HCT116 (cell line): ENCODE data around the gene ARTN. TPM values are rescaled to one million over a fixed set of nuclear protein-coding genes. Genes with fewer than 3 reads are reported as not detected.

ENCODE experiments used
- ATAC-seq: fragments of 200-7000 bp; cut with Tn5 transposase; 2 replicates; pipeline ENCODE4 v1.9.1; 2020; ENCODE audit warnings: mild to moderate bottlenecking, moderate library complexity
- BruUV-seq: library from RNA; stranded (reverse); fragments of 400-500 nt; replicated peaks from 2 replicates; lab custom pipeline; 2021; lab: Mats Ljungman, UMichigan
- CTCF ChIA-PET: fragments of 300-600 bp; sonication (Branson Sonifier 250); formaldehyde crosslinking; loops from one replicate; lab custom pipeline; 2021; ENCODE audit warnings: antibody characterized with exemption; lab: Charles Lee
- POLR2A ChIA-PET: fragments of 300-600, 350-600 bp; sonication (Branson Sonifier 250); formaldehyde crosslinking; loops from one replicate; lab custom pipeline; 2021; ENCODE audit warnings: antibody characterized with exemption; lab: Charles Lee
- RAD21 ChIA-PET, 2 experiments: fragments of 300-600 bp; sonication (Branson Sonifier 250); formaldehyde crosslinking; loops; one replicate each; lab custom pipeline; 2023; ENCODE audit warnings: low total read pairs in 2 of 2; ENCODE audit not compliant: uncharacterized antibody in 2 of 2, unreplicated experiment in 2 of 2, low non-redundant PET in 1 of 2; lab: Charles Lee
- DNase-seq: peaks from one replicate; pipeline ENCODE4 v3.0.0-alpha.2; 2010; ENCODE audit warnings: low read depth, low spot score
- H2AFZ ChIP-seq: fragments of 200-600 bp; shearing (Covaris generic), sonication (generic); 2 replicates; pipeline ENCODE4 v1.6.1; 2017; ENCODE audit warnings: low read depth, mixed run types, mixed read lengths, antibody characterized with exemption, low read length; ENCODE audit not compliant: poor library complexity, severe bottlenecking
- H3K27ac ChIP-seq: 2 replicates; pipeline ENCODE4 v1.5.1; 2012; ENCODE audit warnings: low read depth, low read length
- H3K27me3 ChIP-seq: fragments of 200-600 bp; sonication (generic); 2 replicates; pipeline ENCODE4 v1.6.1; 2016; ENCODE audit warnings: mixed run types, low read length, mixed read lengths; ENCODE audit not compliant: insufficient read depth
- H3K36me3 ChIP-seq, 2 experiments: fragments of 200-500 bp in 1 of 2; fragments of 200-600 bp in 1 of 2; sonication (Bioruptor generic) in 1 of 2; sonication (generic) in 1 of 2; 2 replicates each; pipeline versions ENCODE4 v1.5.1 to v1.6.1; 2014 to 2016; ENCODE audit warnings: low read length in 2 of 2, inconsistent platforms in 1 of 2, mixed read lengths in 1 of 2, mixed run types in 1 of 2; ENCODE audit not compliant: insufficient read depth in 2 of 2, control insufficient read depth in 1 of 2
- H3K4me1 ChIP-seq, 2 experiments: fragments of 200-600 bp in 1 of 2; sonication (generic) in 1 of 2; 2 replicates each; pipeline versions ENCODE4 v1.5.1 to v1.6.1; 2012 to 2017; ENCODE audit warnings: low read length in 2 of 2, inconsistent platforms in 1 of 2, mild to moderate bottlenecking in 1 of 2, mixed read lengths in 1 of 2, mixed run types in 1 of 2, moderate library complexity in 1 of 2; ENCODE audit not compliant: insufficient read depth in 2 of 2, control insufficient read depth in 1 of 2
- H3K4me2 ChIP-seq: fragments of 200-600 bp; sonication (generic); 2 replicates; pipeline ENCODE4 v1.6.1; 2017; ENCODE audit warnings: mixed run types, low read length, mixed read lengths
- H3K4me3 ChIP-seq, 2 experiments: fragments of 200-600 bp in 1 of 2; sonication (generic) in 1 of 2; replicated peaks in 1 of 2; 2 replicates each; pipeline ENCODE4 v1.5.1; 2011 to 2016; ENCODE audit warnings: low read length in 2 of 2, control low read depth in 1 of 2, low read depth in 1 of 2, mild to moderate bottlenecking in 1 of 2, mixed read lengths in 1 of 2, mixed run types in 1 of 2
- H3K79me2 ChIP-seq: fragments of 200-600 bp; sonication (generic); 2 replicates; pipeline ENCODE4 v1.6.1; 2017; ENCODE audit warnings: mild to moderate bottlenecking, mixed run types, low read length, moderate library complexity, mixed read lengths; ENCODE audit not compliant: insufficient read depth
- H3K9ac ChIP-seq: fragments of 200-600 bp; sonication (generic); 2 replicates; pipeline ENCODE4 v1.6.1; 2016; ENCODE audit warnings: low read length, mixed read lengths
- H3K9me2 ChIP-seq: fragments of 200-600 bp; sonication (generic), shearing (Covaris generic); 2 replicates; pipeline ENCODE4 v1.6.1; 2017; ENCODE audit warnings: mixed run types, mild to moderate bottlenecking, moderate library complexity; ENCODE audit not compliant: insufficient read depth
- H3K9me3 ChIP-seq, 2 experiments: fragments of 200-500 bp in 1 of 2; fragments of 200-600 bp in 1 of 2; sonication (Bioruptor generic) in 1 of 2; sonication (generic) in 1 of 2; 2 replicates each; pipeline ENCODE4 v1.6.1; 2014 to 2017; ENCODE audit warnings: low read length in 2 of 2, mixed read lengths in 2 of 2, inconsistent platforms in 1 of 2, low read depth in 1 of 2, mild to moderate bottlenecking in 1 of 2, mixed run types in 1 of 2, moderate library complexity in 1 of 2; ENCODE audit not compliant: control insufficient read depth in 1 of 2, insufficient read depth in 1 of 2
- H4K20me1 ChIP-seq: fragments of 200-600 bp; sonication (generic), shearing (Covaris generic); 2 replicates; pipeline ENCODE4 v1.6.1; 2017; ENCODE audit warnings: mixed run types, mild to moderate bottlenecking, moderate library complexity; ENCODE audit not compliant: insufficient read depth
- ATF3 ChIP-seq: IDR thresholded peaks from 2 replicates; pipeline ENCODE4 v1.6.1; 2012
- CBX3 ChIP-seq: IDR thresholded peaks from 2 replicates; pipeline ENCODE4 v1.6.1; 2012; ENCODE audit warnings: low read depth
- CEBPB ChIP-seq: IDR thresholded peaks from 2 replicates; pipeline ENCODE4 v1.6.1; 2012; ENCODE audit warnings: low read depth
- CTCF ChIP-seq, 3 experiments: fragments of 200-600 bp in 1 of 3; sonication (generic) in 1 of 3; IDR thresholded peaks in 2 of 3; conservative IDR thresholded peaks in 1 of 3; 2 replicates each; pipeline ENCODE4 v1.5.1; 2012 to 2017; ENCODE audit warnings: low read depth in 2 of 3, low read length in 2 of 3, antibody characterized with exemption in 1 of 3, borderline replicate concordance in 1 of 3, control low read depth in 1 of 3, mild to moderate bottlenecking in 1 of 3, mixed read lengths in 1 of 3, mixed run types in 1 of 3, moderate library complexity in 1 of 3; ENCODE audit not compliant: insufficient read depth in 1 of 3
- EGR1 ChIP-seq: IDR thresholded peaks from 2 replicates; pipeline ENCODE4 v1.6.1; 2012; ENCODE audit warnings: low read depth
- EZH2 ChIP-seq: fragments of 200-600 bp; sonication (generic); IDR thresholded peaks from 2 replicates; pipeline ENCODE4 v1.6.1; 2017; ENCODE audit warnings: antibody characterized with exemption, mixed run types
- EZH2phosphoT487 ChIP-seq: fragments of 200-600 bp; IDR thresholded peaks from 2 replicates; pipeline ENCODE4 v1.6.1; 2018; ENCODE audit warnings: antibody characterized with exemption, borderline replicate concordance
- FOSL1 ChIP-seq: IDR thresholded peaks from 2 replicates; pipeline ENCODE4 v1.6.1; 2012; ENCODE audit warnings: low read depth
- JUND ChIP-seq: IDR thresholded peaks from 2 replicates; pipeline ENCODE4 v1.6.1; 2012
- MAX ChIP-seq: IDR thresholded peaks from 2 replicates; pipeline ENCODE4 v1.6.1; 2012
- POLR2AphosphoS5 ChIP-seq: IDR thresholded peaks from 2 replicates; pipeline ENCODE4 v1.6.1; 2011; ENCODE audit warnings: mild to moderate bottlenecking, low read depth, low read length, moderate library complexity
- RAD21 ChIP-seq: IDR thresholded peaks from 2 replicates; pipeline ENCODE4 v1.6.1; 2012; ENCODE audit warnings: low read depth, mild to moderate bottlenecking
- REST ChIP-seq: IDR thresholded peaks from 2 replicates; pipeline ENCODE4 v1.6.1; 2012; ENCODE audit warnings: low read depth
- SIN3A ChIP-seq: IDR thresholded peaks from 2 replicates; pipeline ENCODE4 v1.6.1; 2012; ENCODE audit warnings: low read depth
- SP1 ChIP-seq: IDR thresholded peaks from 2 replicates; pipeline ENCODE4 v1.6.1; 2012; ENCODE audit warnings: low read depth
- SRF ChIP-seq: IDR thresholded peaks from 2 replicates; pipeline ENCODE4 v1.6.1; 2012; ENCODE audit warnings: low read depth
- TCF7L2 ChIP-seq: IDR thresholded peaks from 2 replicates; pipeline ENCODE4 v1.7.0; 2011; ENCODE audit warnings: borderline replicate concordance, inconsistent platforms; ENCODE audit not compliant: insufficient read depth, insufficient read length; ENCODE audit errors: extremely low read depth
- YY1 ChIP-seq: IDR thresholded peaks from 2 replicates; pipeline ENCODE4 v1.6.1; 2011; ENCODE audit warnings: low read length, low read depth, moderate library complexity, mild to moderate bottlenecking; ENCODE audit not compliant: insufficient replicate concordance; ENCODE audit errors: extremely low read depth
- ZBTB33 ChIP-seq: IDR thresholded peaks from 2 replicates; pipeline ENCODE4 v1.6.1; 2011; ENCODE audit warnings: mild to moderate bottlenecking, low read length, moderate library complexity; ENCODE audit not compliant: insufficient replicate concordance; ENCODE audit errors: extremely low read depth
- ZFX ChIP-seq: fragments of 450-650 bp; IDR thresholded peaks from 2 replicates; pipeline ENCODE4 v1.6.1; 2017
- intact Hi-C: fragments of 100-400 bp; cut with micrococcal nuclease; formaldehyde crosslinking; loops from 2 replicates; pipeline ENCODE4 v1.10.0; 2022
- total RNA-seq: library from RNA; stranded (reverse); gene quantifications from one replicate; pipeline ENCODE4 v1.2.1, GENCODE V29; 2021; ENCODE audit not compliant: unreplicated experiment

Gene ARTN
- total RNA-seq, 1 experiment from 2014 or later, result 36.4 TPM

- no peak for DNase-seq
- Histone ChIP-seq H3K36me3 (peaks cover 0 to 3% of the 10 kb centered on the region in 2 experiments; a peak in 2 of 4 replicates), H3K4me2 (no peak overlapping the region), H3K4me3 (no peak overlapping the region), H3K27me3 (no peaks in the 10 kb centered on the region), H4K20me1 (no peaks in the 10 kb centered on the region), H2AFZ (no peak overlapping the region), H3K27ac (no peak overlapping the region), H3K9ac (no peak overlapping the region), H3K4me1 (no peaks in the 10 kb centered on the region), H3K79me2 (no peaks in the 10 kb centered on the region), H3K9me3 (no peaks in the 10 kb centered on the region), H3K9me2 (no peaks in the 10 kb centered on the region)
- intact Hi-C loops, result no loop called here
- ChIA-PET POLR2A (no interaction called here), RAD21 (no interaction called here), CTCF (no interaction called here)
- no peak for TF ChIP-seq EGR1
- no peak for TF ChIP-seq ZFX
- TF ChIP-seq ZBTB33, result no peak
- no peak for TF ChIP-seq CEBPB
- TF ChIP-seq TCF7L2, result no peak
- TF ChIP-seq SIN3A, result no peak
- TF ChIP-seq REST, result no peak
- no peak for TF ChIP-seq SP1
- no peak for TF ChIP-seq RAD21
- TF ChIP-seq SRF, result no peak
- TF ChIP-seq ATF3, result no peak
- no peak for TF ChIP-seq CTCF (IDR thresholded peaks at IDR 0.05 in 2 of 3, conservative IDR thresholded peaks at IDR 0.05 in 1 of 3; ENCODE audit: borderline replicate concordance in 1 of 3, insufficient read depth in 1 of 3, low read depth in 2 of 3, low read length in 2 of 3)
- no peak for TF ChIP-seq POLR2AphosphoS5
- TF ChIP-seq EZH2phosphoT487, result no peak
- TF ChIP-seq YY1, result no peak
- TF ChIP-seq EZH2, result no peak
- TF ChIP-seq JUND, result no peak
- TF ChIP-seq MAX, result no peak
- TF ChIP-seq FOSL1, result no peak
- no peak for TF ChIP-seq CBX3
- no TSS peak for BruUV-seq
- ATAC-seq, result no peak
These were observed 29.4 kb downstream of the ARTN start for GRCh38 chr1:43963006-43963405.
